ENCODE measurements around the gene ATP6V1A. TPM values are rescaled to one million over a fixed set of nuclear protein-coding genes. Genes with fewer than 3 reads are reported as not detected.

ATP6V1A gene
- total RNA-seq, 1 experiment from 2014 or later = 73.4 TPM

- peak overlapping the region in 1 of 3 experiments; percentile 55; a peak in 1 of 7 replicates for H3K27ac Mint-ChIP-seq
- no peak overlapping the region for H2AK5ac ChIP-seq (ENCODE audit: insufficient read length, low read length)
- H2BK12ac ChIP-seq (ENCODE audit: insufficient read length, low read depth, low read length) = no peak overlapping the region
- no peak overlapping the region for H3K4ac ChIP-seq (ENCODE audit: low read depth, low read length)
- H3K4me1 Mint-ChIP-seq = no peaks in the 10 kb centered on the region
- peaks cover 4% of the 10 kb centered on the region for H3K27me3 Mint-ChIP-seq (ENCODE audit: low read depth)
- H3K4me2 ChIP-seq (ENCODE audit: insufficient read depth, insufficient read length, low read length) = no peak overlapping the region
- H3T11ph ChIP-seq (ENCODE audit: low read length) = no peak overlapping the region
- no peak overlapping the region for H2BK20ac ChIP-seq (ENCODE audit: low read depth, low read length, poor library complexity, severe bottlenecking)
- no peak overlapping the region for H4K8ac ChIP-seq (replicated peaks; ENCODE audit: insufficient read length, low read depth, low read length)
- H3K27ac ChIP-seq (ENCODE audit: insufficient read length, low read depth, low read length) = no peak overlapping the region
- no peaks in the 10 kb centered on the region for H3K79me2 ChIP-seq (ENCODE audit: insufficient read depth, low read length)
- H2AFZ ChIP-seq (ENCODE audit: low read length) = no peak overlapping the region
- no peak overlapping the region for H3K23ac ChIP-seq (ENCODE audit: insufficient read length, low read depth, low read length)
- H3K9me3 ChIP-seq (ENCODE audit: control insufficient read depth, low read depth, low read length) = no peaks in the 10 kb centered on the region
- H3K9ac ChIP-seq (ENCODE audit: extremely low read depth, insufficient read length, low read length) = no peak overlapping the region
- no peak overlapping the region for H3K14ac ChIP-seq (ENCODE audit: insufficient read depth, low read length)
- H4K20me1 ChIP-seq (ENCODE audit: control insufficient read depth, insufficient read depth, insufficient read length) = no peaks in the 10 kb centered on the region
- H2BK5ac ChIP-seq (ENCODE audit: insufficient read length, low read length) = no peak overlapping the region
- TF ChIP-seq, protein P1, sequence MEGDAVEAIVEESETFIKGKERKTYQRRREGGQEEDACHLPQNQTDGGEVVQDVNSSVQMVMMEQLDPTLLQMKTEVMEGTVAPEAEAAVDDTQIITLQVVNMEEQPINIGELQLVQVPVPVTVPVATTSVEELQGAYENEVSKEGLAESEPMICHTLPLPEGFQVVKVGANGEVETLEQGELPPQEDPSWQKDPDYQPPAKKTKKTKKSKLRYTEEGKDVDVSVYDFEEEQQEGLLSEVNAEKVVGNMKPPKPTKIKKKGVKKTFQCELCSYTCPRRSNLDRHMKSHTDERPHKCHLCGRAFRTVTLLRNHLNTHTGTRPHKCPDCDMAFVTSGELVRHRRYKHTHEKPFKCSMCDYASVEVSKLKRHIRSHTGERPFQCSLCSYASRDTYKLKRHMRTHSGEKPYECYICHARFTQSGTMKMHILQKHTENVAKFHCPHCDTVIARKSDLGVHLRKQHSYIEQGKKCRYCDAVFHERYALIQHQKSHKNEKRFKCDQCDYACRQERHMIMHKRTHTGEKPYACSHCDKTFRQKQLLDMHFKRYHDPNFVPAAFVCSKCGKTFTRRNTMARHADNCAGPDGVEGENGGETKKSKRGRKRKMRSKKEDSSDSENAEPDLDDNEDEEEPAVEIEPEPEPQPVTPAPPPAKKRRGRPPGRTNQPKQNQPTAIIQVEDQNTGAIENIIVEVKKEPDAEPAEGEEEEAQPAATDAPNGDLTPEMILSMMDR (conservative IDR thresholded peaks at IDR 0.05) = no peak
- no peak overlapping the region for H4K5ac ChIP-seq (ENCODE audit: insufficient read length, low read depth, low read length)
- H3K23me2 ChIP-seq (ENCODE audit: insufficient read length, low read depth, low read length, poor library complexity, severe bottlenecking) = no peaks in the 10 kb centered on the region
- no peak overlapping the region for H3K56ac ChIP-seq (ENCODE audit: insufficient read length, low read depth, low read length)
- H3K9me3 Mint-ChIP-seq = no peaks in the 10 kb centered on the region
- H3K79me1 ChIP-seq (ENCODE audit: insufficient read depth, low read depth, low read length, poor library complexity, severe bottlenecking) = no peaks in the 10 kb centered on the region
- H4K91ac ChIP-seq (ENCODE audit: insufficient read length, low read depth, low read length) = no peak overlapping the region
- no peak overlapping the region for H3K4me3 Mint-ChIP-seq
- H2BK120ac ChIP-seq (ENCODE audit: low read depth, low read length, poor library complexity, severe bottlenecking) = no peak overlapping the region
- peaks cover 0 to 5% (median 3%) of the 10 kb centered on the region in 3 experiments; a peak in 4 of 7 replicates for H3K36me3 Mint-ChIP-seq (ENCODE audit: insufficient read depth in 1 of 3, low read depth in 3 of 3)
- WGBS (ENCODE audit: extremely low coverage, insufficient read length, low lambda C conversion rate) = no CpG with 5 or more reads among the region's 3 CpGs
- no peak for DNase-seq
- no peaks in the 10 kb centered on the region for H3K27me3 ChIP-seq (ENCODE audit: insufficient read depth, low read length)
- H3K18ac ChIP-seq (ENCODE audit: insufficient read length, low read depth, low read length) = no peak overlapping the region
- no peaks in the 10 kb centered on the region for H3K4me1 ChIP-seq (ENCODE audit: insufficient read depth, low read length)
- H2BK15ac ChIP-seq (ENCODE audit: low read depth, low read length) = no peak overlapping the region
Observed at GRCh38 chr3:113712129-113712528, 34.7 kb upstream of the ATP6V1A start.
